ENCODE data around the gene IL10RB. TPM values are rescaled to one million over a fixed set of nuclear protein-coding genes. Genes with fewer than 3 reads are reported as not detected.

Gene IL10RB
- total and polyA plus RNA-seq, 4 donors = 11.6 to 28.4 (median 17.8) TPM

DNA sequence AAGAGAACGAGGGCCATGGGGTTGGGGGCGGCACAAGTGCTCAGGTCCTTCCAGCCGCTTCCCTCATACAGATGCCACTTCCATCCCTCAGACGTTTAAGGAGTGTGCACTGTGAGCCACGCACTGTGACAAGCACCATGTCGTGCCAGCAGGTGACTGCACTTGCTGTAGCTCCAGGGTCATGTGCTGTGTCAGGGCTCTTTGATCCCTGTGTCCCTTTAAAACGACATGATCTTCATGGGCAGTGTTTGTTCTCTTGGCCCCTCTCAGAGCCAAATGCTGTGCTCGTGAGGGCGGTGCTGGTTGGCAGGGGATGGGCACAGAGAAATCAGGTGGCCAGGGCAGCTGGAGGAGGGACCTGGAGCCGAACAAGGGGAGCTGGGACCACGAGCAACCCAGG is 19.9 kb downstream of the IL10RB start:
- H3K4me3 ChIP-seq (ENCODE audit: low read length in 2 of 2) = no peak overlapping the region
- peaks cover under 1 to 6% of the 10 kb centered on the region in 2 donors for H3K36me3 ChIP-seq (ENCODE audit: control insufficient read depth in 1 of 2, insufficient read depth in 2 of 2, low read length in 1 of 2)
- no peaks in the 10 kb centered on the region for H3K9me3 ChIP-seq (ENCODE audit: control insufficient read depth, low read length)
- 52 to 61% methylated on average over 11 of the region's 11 CpGs for WGBS, 2 donors
- peak in 1 of 2 donors; percentile 62 for DNase-seq
- no peaks in the 10 kb centered on the region for H3K27me3 ChIP-seq (ENCODE audit: control insufficient read depth in 1 of 2, insufficient read depth in 2 of 2, low read length in 1 of 2)
- H3K27ac ChIP-seq (ENCODE audit: low read depth in 1 of 2, low read length in 2 of 2) = peak overlapping the region in 1 of 2 donors; percentile 11
- intact Hi-C loops (cut with DNase I) = no loop called here
- no peak for ATAC-seq (ENCODE audit: low FRiP score)
- H3K4me1 ChIP-seq (ENCODE audit: control insufficient read depth in 1 of 2, insufficient read depth in 2 of 2, low read length in 2 of 2) = no peaks in the 10 kb centered on the region

DNA sequence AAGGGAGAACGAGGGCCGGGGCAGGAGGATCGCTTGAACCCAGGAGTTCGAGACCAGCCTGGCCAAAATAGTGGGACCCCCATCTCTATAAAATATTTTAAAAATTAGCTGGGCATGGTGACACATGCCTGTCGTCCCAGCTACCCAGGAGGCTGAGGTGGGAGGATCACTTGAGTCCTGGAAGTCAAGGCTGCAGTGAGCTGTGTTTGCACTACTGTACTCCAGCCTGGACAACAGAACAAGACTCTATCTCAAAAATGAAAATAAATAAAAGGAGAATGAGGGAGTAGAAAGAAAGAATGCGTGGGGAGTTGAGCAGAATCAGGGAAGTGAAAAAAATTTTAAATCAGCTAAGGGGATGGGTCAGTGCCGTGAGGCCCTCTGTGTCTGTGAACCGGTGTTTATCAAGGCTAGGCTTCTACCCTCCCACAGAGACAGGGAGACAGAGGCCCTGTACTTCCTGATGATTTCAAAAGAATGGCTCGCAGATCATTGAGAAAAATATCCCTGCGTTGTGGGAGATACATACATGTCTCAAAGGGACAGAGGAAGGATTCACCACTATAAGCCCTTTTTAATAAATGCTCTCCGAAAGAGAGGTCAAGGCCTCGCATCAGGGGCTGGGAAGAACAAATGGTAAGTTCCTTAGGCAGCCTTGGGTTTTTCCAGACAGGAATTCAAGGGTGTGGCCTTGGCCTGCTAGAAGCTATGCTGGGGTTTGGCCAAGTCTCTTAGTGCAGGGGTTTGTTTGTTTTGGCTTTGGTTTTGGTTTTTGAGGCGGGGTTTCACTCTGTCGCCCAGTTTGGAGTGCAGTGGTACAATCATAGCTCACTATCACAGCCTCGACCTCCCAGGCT is 20.7 kb downstream of the IL10RB start:
- ATAC-seq (ENCODE audit: low FRiP score) (peak; percentile 74), DNase-seq (peak in 1 of 2 donors; percentile 70)
- peaks cover 0 to 6% of the 10 kb centered on the region in 2 donors for H3K36me3 ChIP-seq (ENCODE audit: control insufficient read depth in 1 of 2, insufficient read depth in 2 of 2, low read length in 1 of 2)
- intact Hi-C loops (cut with DNase I) = no loop called here
- H3K4me3 ChIP-seq (ENCODE audit: low read length in 2 of 2) = no peak overlapping the region
- H3K27ac ChIP-seq (ENCODE audit: low read depth in 1 of 2, low read length in 2 of 2) = peak overlapping the region in 1 of 2 donors; percentile 64
- WGBS, 2 donors = 33 to 43% methylated on average over 15 of the region's 15 CpGs
- H3K4me1 ChIP-seq (ENCODE audit: control insufficient read depth in 1 of 2, insufficient read depth in 2 of 2, low read length in 2 of 2) = no peaks in the 10 kb centered on the region
- H3K9me3 ChIP-seq (ENCODE audit: control insufficient read depth, low read length) = no peaks in the 10 kb centered on the region
- H3K27me3 ChIP-seq (ENCODE audit: control insufficient read depth in 1 of 2, insufficient read depth in 2 of 2, low read length in 1 of 2) = no peaks in the 10 kb centered on the region

DNA sequence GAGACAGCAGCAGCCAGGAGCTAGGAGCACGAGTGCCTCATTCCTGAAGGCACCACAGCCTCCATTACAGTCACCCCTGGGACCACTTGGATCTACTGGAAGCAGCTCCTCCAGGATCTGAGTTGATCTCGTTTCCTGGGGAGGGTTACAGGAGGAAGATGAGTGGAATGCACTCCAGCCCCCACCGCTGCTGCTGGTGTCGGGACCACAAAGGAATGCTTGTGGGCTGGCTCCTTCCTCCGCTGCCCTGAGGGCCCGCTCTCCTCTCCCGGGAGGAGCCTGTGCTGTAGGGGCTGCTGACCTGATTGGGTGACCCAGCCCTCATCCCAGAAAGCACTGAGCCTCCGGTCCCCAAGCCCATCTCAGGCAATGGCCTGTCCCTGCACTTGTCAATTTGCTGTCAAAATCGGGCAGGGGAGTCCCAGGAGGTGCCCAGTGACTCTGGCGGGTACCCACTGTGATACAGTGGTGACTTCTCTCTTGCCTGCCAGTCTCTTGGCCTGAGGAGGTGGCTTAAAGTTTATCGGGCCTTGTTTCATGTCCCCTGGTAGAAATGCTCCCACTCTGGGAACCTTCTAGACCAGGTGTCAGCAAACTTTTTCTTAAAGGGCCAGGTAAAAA is 23.1 kb downstream of the IL10RB start:
- ATAC-seq (ENCODE audit: low FRiP score) (no peak), DNase-seq (peak in 1 of 2 donors; percentile 53)
- Histone ChIP-seq H3K4me3 (ENCODE audit: low read length in 2 of 2) (no peak overlapping the region), H3K9me3 (ENCODE audit: control insufficient read depth, low read length) (no peaks in the 10 kb centered on the region), H3K27me3 (ENCODE audit: control insufficient read depth in 1 of 2, insufficient read depth in 2 of 2, low read length in 1 of 2) (no peaks in the 10 kb centered on the region), H3K4me1 (ENCODE audit: control insufficient read depth in 1 of 2, insufficient read depth in 2 of 2, low read length in 2 of 2) (no peaks in the 10 kb centered on the region), H3K27ac (ENCODE audit: low read depth in 1 of 2, low read length in 2 of 2) (no peak overlapping the region), H3K36me3 (ENCODE audit: control insufficient read depth in 1 of 2, insufficient read depth in 2 of 2, low read length in 1 of 2) (no peaks in the 10 kb centered on the region)
- intact Hi-C loops (cut with DNase I) = no loop called here
- 62 to 72% methylated on average over 11 of the region's 11 CpGs for WGBS, 2 donors

DNA sequence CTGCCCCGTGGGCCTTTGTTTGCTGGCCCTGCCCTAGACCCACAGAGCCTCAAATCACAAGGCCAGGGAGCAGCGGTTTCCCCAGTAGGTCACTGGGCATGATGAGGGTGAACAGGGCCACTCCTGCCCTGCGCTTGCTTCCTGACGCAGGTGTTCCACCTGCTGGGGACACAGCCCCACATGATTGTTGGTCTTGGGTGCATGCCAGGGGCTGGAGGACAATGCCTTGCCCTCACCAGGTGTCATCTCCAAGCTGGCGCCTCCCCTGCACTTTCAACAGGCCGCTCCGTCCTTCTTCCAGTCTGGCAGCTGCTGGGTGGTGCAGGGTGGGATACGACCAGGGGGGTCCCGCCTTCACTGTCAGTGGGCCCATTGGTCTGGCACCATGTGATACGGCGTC is 24.3 kb downstream of the IL10RB start:
- no peaks in the 10 kb centered on the region for H3K9me3 ChIP-seq (ENCODE audit: control insufficient read depth, low read length)
- no peaks in the 10 kb centered on the region for H3K4me1 ChIP-seq (ENCODE audit: control insufficient read depth in 1 of 2, insufficient read depth in 2 of 2, low read length in 2 of 2)
- ATAC-seq (ENCODE audit: low FRiP score) = no peak
- H3K27me3 ChIP-seq (ENCODE audit: control insufficient read depth in 1 of 2, insufficient read depth in 2 of 2, low read length in 1 of 2) = no peaks in the 10 kb centered on the region
- no peak overlapping the region for H3K4me3 ChIP-seq (ENCODE audit: low read length in 2 of 2)
- no peak for DNase-seq
- H3K36me3 ChIP-seq (ENCODE audit: control insufficient read depth in 1 of 2, insufficient read depth in 2 of 2, low read length in 1 of 2) = no peaks in the 10 kb centered on the region
- WGBS, 2 donors = 93 to 94% methylated on average over 11 of the region's 11 CpGs
- H3K27ac ChIP-seq (ENCODE audit: low read depth in 1 of 2, low read length in 2 of 2) = no peak overlapping the region
- intact Hi-C loops (cut with DNase I) = no loop called here

DNA sequence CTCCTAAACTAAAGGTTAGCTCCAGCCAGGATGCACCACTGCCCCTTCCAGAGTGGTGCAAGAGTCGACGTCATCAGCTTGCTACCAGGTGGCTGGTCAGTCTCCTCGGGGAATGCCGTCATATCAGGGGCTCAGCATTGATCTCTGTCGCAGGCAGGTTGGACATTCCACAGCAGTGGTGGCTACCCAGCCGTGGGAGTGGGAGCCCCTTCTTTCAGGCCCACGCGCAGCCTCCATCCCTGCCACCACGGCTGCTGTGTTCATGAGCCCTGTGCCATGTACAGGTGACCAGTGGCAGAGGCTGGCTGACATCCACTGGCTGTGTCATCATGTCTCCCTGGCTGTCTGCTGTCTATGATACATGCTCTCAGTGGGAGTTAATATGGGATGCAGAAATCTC is 25.5 kb downstream of the IL10RB start:
- H3K4me3 ChIP-seq (ENCODE audit: low read length in 2 of 2) = no peak overlapping the region
- ATAC-seq (ENCODE audit: low FRiP score) (no peak), DNase-seq (no peak)
- no peaks in the 10 kb centered on the region for H3K27me3 ChIP-seq (ENCODE audit: control insufficient read depth in 1 of 2, insufficient read depth in 2 of 2, low read length in 1 of 2)
- intact Hi-C loops (cut with DNase I) = no loop called here
- 94% methylated on average over 9 of the region's 9 CpGs for WGBS, 2 donors
- peaks cover 0 to 2% of the 10 kb centered on the region in 2 donors for H3K36me3 ChIP-seq (ENCODE audit: control insufficient read depth in 1 of 2, insufficient read depth in 2 of 2, low read length in 1 of 2)
- no peaks in the 10 kb centered on the region for H3K4me1 ChIP-seq (ENCODE audit: control insufficient read depth in 1 of 2, insufficient read depth in 2 of 2, low read length in 2 of 2)
- H3K9me3 ChIP-seq (ENCODE audit: control insufficient read depth, low read length) = no peaks in the 10 kb centered on the region
- H3K27ac ChIP-seq (ENCODE audit: low read depth in 1 of 2, low read length in 2 of 2) = no peak overlapping the region

DNA sequence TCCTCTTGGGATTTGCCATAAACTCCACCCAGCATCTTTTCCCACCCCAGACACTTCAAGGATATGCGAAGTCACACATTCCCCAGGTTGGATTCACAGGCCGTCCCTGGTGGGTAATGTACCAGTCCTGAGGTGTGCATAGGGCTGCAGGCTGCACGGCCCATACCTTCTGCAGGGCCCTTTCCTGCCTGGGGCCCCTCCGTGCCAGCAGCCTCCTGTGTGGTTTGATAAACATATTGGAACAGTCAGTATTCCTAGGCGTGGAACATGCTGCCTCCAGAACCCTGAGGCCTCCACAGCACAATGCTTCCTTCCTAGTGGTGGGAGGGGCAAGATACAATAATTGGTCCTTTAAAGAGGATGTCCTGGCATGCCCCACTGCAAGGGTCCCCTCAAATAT is 26.6 kb downstream of the IL10RB start:
- ATAC-seq (ENCODE audit: low FRiP score) = no peak

DNA sequence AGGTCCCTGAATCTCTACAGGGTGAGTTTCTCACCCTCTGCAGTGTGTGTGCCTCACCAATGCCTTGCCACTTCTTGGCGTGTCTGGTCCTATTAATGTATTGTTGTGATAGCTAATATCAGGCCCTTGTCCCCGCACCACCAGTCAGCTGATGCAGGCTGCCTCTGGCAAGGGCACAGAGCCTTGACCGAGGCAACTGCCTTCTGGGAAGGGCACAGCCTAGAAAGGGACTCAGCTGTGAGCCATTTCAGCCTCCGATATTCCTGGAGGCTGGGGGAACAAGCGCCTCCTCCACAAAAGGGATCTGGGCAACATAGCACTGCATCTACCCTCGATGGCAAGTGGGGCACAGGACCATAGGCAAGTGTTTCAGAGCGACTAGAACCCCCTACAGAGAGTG is 27.0 kb downstream of the IL10RB start:
- no peaks in the 10 kb centered on the region for H3K9me3 ChIP-seq (ENCODE audit: control insufficient read depth, low read length)
- H3K36me3 ChIP-seq (ENCODE audit: control insufficient read depth in 1 of 2, insufficient read depth in 2 of 2, low read length in 1 of 2) = peaks cover 0 to 2% of the 10 kb centered on the region in 2 donors
- H3K27ac ChIP-seq (ENCODE audit: low read depth in 1 of 2, low read length in 2 of 2) = no peak overlapping the region
- intact Hi-C loops (cut with DNase I) = no loop called here
- no peak overlapping the region for H3K4me3 ChIP-seq (ENCODE audit: low read length in 2 of 2)
- H3K27me3 ChIP-seq (ENCODE audit: control insufficient read depth in 1 of 2, insufficient read depth in 2 of 2, low read length in 1 of 2) = no peaks in the 10 kb centered on the region
- no peaks in the 10 kb centered on the region for H3K4me1 ChIP-seq (ENCODE audit: control insufficient read depth in 1 of 2, insufficient read depth in 2 of 2, low read length in 2 of 2)
- ATAC-seq (ENCODE audit: low FRiP score) = no peak
- 91 to 95% methylated on average over 7 of the region's 7 CpGs for WGBS, 2 donors
- DNase-seq = no peak

More for the DNA sequence above, 26.6 kb downstream of the IL10RB start:
- intact Hi-C loops (cut with DNase I) = no loop called here
- Histone ChIP-seq H3K9me3 (ENCODE audit: control insufficient read depth, low read length) (no peaks in the 10 kb centered on the region), H3K4me3 (ENCODE audit: low read length in 2 of 2) (no peak overlapping the region), H3K36me3 (ENCODE audit: control insufficient read depth in 1 of 2, insufficient read depth in 2 of 2, low read length in 1 of 2) (peaks cover 0 to 2% of the 10 kb centered on the region in 2 donors), H3K4me1 (ENCODE audit: control insufficient read depth in 1 of 2, insufficient read depth in 2 of 2, low read length in 2 of 2) (no peaks in the 10 kb centered on the region), H3K27ac (ENCODE audit: low read depth in 1 of 2, low read length in 2 of 2) (no peak overlapping the region), H3K27me3 (ENCODE audit: control insufficient read depth in 1 of 2, insufficient read depth in 2 of 2, low read length in 1 of 2) (no peaks in the 10 kb centered on the region)
- WGBS, 2 donors = 80 to 82% methylated on average over 5 of the region's 5 CpGs
- no peak for DNase-seq

DNA sequence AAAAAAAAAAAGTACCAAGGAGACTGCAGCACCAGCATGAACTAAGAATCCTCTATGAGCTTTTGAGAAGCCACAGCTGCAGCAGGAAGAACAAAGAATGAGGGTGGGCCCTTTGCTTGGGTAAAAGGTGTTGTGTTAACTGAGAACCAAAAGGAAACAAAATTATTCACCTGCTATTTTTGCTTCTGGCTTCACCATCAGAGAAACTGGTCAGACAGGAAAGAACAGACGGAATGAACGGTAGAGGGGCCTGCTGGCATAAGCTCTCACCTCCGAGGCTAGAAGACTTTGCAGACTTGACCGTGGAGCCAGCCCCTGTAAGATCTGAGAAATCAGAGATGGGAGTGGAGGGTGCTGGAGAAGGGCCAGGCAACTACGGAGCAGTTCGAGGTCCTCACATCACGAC is 27.6 kb downstream of the IL10RB start:
- peaks cover 0 to 2% of the 10 kb centered on the region in 2 donors for H3K36me3 ChIP-seq (ENCODE audit: control insufficient read depth in 1 of 2, insufficient read depth in 2 of 2, low read length in 1 of 2)
- H3K27me3 ChIP-seq (ENCODE audit: control insufficient read depth in 1 of 2, insufficient read depth in 2 of 2, low read length in 1 of 2) = no peaks in the 10 kb centered on the region
- DNase-seq = no peak
- intact Hi-C loops (cut with DNase I) = no loop called here
- H3K9me3 ChIP-seq (ENCODE audit: control insufficient read depth, low read length) = no peaks in the 10 kb centered on the region
- H3K4me1 ChIP-seq (ENCODE audit: control insufficient read depth in 1 of 2, insufficient read depth in 2 of 2, low read length in 2 of 2) = no peaks in the 10 kb centered on the region
- no peak for ATAC-seq (ENCODE audit: low FRiP score)
- H3K4me3 ChIP-seq (ENCODE audit: low read length in 2 of 2) = no peak overlapping the region
- H3K27ac ChIP-seq (ENCODE audit: low read depth in 1 of 2, low read length in 2 of 2) = no peak overlapping the region
- 73 to 78% methylated on average over 7 of the region's 7 CpGs for WGBS, 2 donors

DNA sequence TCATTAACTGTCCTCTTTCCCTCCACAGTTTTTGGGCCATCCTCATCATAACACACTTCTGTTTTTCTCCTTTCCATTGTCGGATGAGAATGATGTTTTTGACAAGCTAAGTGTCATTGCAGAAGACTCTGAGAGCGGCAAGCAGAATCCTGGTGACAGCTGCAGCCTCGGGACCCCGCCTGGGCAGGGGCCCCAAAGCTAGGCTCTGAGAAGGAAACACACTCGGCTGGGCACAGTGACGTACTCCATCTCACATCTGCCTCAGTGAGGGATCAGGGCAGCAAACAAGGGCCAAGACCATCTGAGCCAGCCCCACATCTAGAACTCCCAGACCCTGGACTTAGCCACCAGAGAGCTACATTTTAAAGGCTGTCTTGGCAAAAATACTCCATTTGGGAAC is 30.0 kb downstream of the IL10RB start:
- Histone ChIP-seq H3K4me3 (ENCODE audit: low read length in 2 of 2) (no peak overlapping the region), H3K27ac (ENCODE audit: low read depth in 1 of 2, low read length in 2 of 2) (no peak overlapping the region), H3K36me3 (ENCODE audit: control insufficient read depth in 1 of 2, insufficient read depth in 2 of 2, low read length in 1 of 2) (peaks cover 0 to 2% of the 10 kb centered on the region in 2 donors), H3K9me3 (ENCODE audit: control insufficient read depth, low read length) (no peaks in the 10 kb centered on the region), H3K4me1 (ENCODE audit: control insufficient read depth in 1 of 2, insufficient read depth in 2 of 2, low read length in 2 of 2) (no peaks in the 10 kb centered on the region), H3K27me3 (ENCODE audit: control insufficient read depth in 1 of 2, insufficient read depth in 2 of 2, low read length in 1 of 2) (no peaks in the 10 kb centered on the region)
- no peak for DNase-seq
- intact Hi-C loops (cut with DNase I) = no loop called here
- ATAC-seq (ENCODE audit: low FRiP score) = no peak
- 92 to 97% methylated on average over 6 of the region's 6 CpGs for WGBS, 2 donors
